Osteoblast (primary cell): Measurements from ENCODE around the gene ASXL2. TPM values are rescaled to one million over a fixed set of nuclear protein-coding genes. Genes with fewer than 3 reads are reported as not detected.
"Not testable (repeated sequence)": the region's sequence is repeated elsewhere in the genome, so short reads cannot be mapped to it uniquely, and the experiment has no call there.

Experiments
- DNase-seq: peaks from one replicate; pipeline ENCODE4 v3.0.0; 2011; ENCODE audit warnings: low spot score, mixed read lengths; ENCODE audit not compliant: insufficient read length; ENCODE audit errors: missing footprints
- H2AFZ ChIP-seq: 2 replicates; pipeline ENCODE4 v1.6.0; 2011; ENCODE audit warnings: mild to moderate bottlenecking, low read length
- H3K27ac ChIP-seq: 2 replicates; pipeline ENCODE4 v1.5.1; 2011; ENCODE audit warnings: mild to moderate bottlenecking, low read depth, low read length, moderate library complexity
- H3K27me3 ChIP-seq: 2 replicates; pipeline ENCODE4 v1.6.0; 2012; ENCODE audit warnings: mild to moderate bottlenecking, control low read depth, inconsistent platforms, low read length, moderate library complexity; ENCODE audit not compliant: insufficient read depth
- H3K36me3 ChIP-seq: 2 replicates; pipeline ENCODE4 v1.5.1; 2011; ENCODE audit warnings: mild to moderate bottlenecking, low read length, control low read depth, moderate library complexity; ENCODE audit not compliant: insufficient read depth
- H3K4me1 ChIP-seq: 2 replicates; pipeline ENCODE4 v1.5.1; 2011; ENCODE audit warnings: mild to moderate bottlenecking, low read length, control low read depth, moderate library complexity; ENCODE audit not compliant: insufficient read depth
- H3K4me2 ChIP-seq: 2 replicates; pipeline ENCODE4 v1.6.0; 2011; ENCODE audit warnings: mild to moderate bottlenecking, low read length; ENCODE audit not compliant: insufficient read depth
- H3K4me3 ChIP-seq: fragments of 200-600 bp; sonication (generic); 3 replicates; pipeline ENCODE4 v1.5.1; 2012; ENCODE audit warnings: mild to moderate bottlenecking, low read length, inconsistent platforms; ENCODE audit not compliant: insufficient read depth
- H3K79me2 ChIP-seq: 2 replicates; pipeline ENCODE4 v1.6.0; 2012; ENCODE audit warnings: mild to moderate bottlenecking, low read length, control low read depth, inconsistent platforms; ENCODE audit not compliant: insufficient read depth
- H3K9me3 ChIP-seq: 2 replicates; pipeline ENCODE4 v1.5.1; 2011; ENCODE audit warnings: low read depth, low read length, control low read depth
- H4K20me1 ChIP-seq: 2 replicates; pipeline ENCODE4 v1.6.0; 2012; ENCODE audit warnings: mild to moderate bottlenecking, low read length, control low read depth; ENCODE audit not compliant: insufficient read depth
- CTCF ChIP-seq: IDR thresholded peaks from 2 replicates; pipeline ENCODE4 v1.5.1; 2011; ENCODE audit warnings: mild to moderate bottlenecking, low read depth, low read length, moderate library complexity; ENCODE audit errors: extremely low read depth
- total RNA-seq: library from RNA; depleted of rRNA; stranded (reverse); fragments of >200 nt; gene quantifications from 2 replicates; pipeline ENCODE4 v1.2.3, GENCODE V29; 2012

Gene ASXL2
- total RNA-seq, 1 donor = 13.0 TPM

DNA sequence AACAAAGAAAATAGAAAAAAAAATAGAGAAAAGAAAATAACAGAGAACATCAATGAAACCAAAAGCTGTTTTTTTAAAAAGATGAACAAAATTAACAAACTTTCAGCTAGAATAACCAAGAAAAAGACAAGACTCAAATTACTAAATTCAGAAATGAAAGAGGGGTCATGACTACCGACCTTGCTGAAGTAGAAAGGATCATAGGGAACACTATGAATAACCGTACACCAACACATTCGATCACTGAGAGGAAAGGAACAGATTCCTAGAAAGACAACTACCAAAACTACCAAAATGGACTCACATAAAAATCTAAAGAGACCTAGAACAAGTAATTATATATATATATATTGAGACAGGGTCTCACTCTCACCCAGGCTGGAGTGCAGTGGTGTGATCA is 167.5 kb downstream of the ASXL2 start:
- Histone ChIP-seq H3K27me3 (peaks cover 3% of the 10 kb centered on the region), H3K79me2 (no peaks in the 10 kb centered on the region), H3K9me3 (no peaks in the 10 kb centered on the region), H3K4me3 (no peak overlapping the region), H2AFZ (no peak overlapping the region), H3K36me3 (no peaks in the 10 kb centered on the region), H3K27ac (no peak overlapping the region), H3K4me1 (no peaks in the 10 kb centered on the region), H4K20me1 (no peaks in the 10 kb centered on the region), H3K4me2 (no peak overlapping the region)
- TF ChIP-seq CTCF = no peak
- no peak for DNase-seq

GRCh38 chr2:25709349-25709748 is 168.9 kb downstream of the ASXL2 start:
- Histone ChIP-seq H3K27ac (no peak overlapping the region), H2AFZ (no peak overlapping the region), H3K4me2 (no peak overlapping the region), H3K27me3 (peaks cover 3% of the 10 kb centered on the region), H3K4me1 (no peaks in the 10 kb centered on the region), H3K36me3 (no peaks in the 10 kb centered on the region), H3K79me2 (no peaks in the 10 kb centered on the region), H4K20me1 (no peaks in the 10 kb centered on the region), H3K9me3 (no peaks in the 10 kb centered on the region), H3K4me3 (no peak overlapping the region)
- no peak for TF ChIP-seq CTCF
- no peak for DNase-seq

DNA sequence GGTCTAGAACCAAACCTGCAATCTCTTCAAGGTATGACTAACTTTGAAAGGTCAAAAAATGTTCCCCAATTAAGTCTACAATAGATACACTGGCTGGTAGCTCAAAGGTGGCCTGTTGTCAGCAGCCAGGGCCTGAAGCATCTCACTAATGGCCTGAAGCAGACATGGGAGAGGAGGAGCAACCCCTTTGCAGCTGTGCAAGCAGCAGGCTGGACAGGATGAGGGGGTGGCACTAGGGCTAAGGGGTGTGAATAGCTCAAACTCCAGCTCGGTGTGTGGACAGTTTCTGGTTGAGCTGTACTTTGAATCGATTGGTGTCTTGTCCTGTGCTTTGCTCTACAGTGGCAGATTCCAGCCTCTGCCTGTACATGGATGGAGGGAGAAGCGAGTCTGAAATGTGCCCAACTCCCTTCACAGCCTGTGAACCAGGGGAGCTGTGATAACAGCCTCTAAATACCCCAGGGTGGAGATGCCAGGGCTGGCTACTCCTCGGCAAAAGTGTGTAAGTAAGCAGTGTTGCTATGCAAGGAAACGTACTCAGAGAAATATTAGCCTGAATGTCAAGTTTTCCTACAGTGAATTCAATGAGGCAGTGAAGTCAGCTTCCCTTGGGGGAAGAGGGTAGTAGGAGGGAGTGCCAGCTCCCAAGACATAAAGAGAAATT is 170.2 kb downstream of the ASXL2 start:
- DNase-seq = peak; percentile 62
- TF ChIP-seq CTCF = no peak
- no peak overlapping the region for H3K27ac ChIP-seq

DNA sequence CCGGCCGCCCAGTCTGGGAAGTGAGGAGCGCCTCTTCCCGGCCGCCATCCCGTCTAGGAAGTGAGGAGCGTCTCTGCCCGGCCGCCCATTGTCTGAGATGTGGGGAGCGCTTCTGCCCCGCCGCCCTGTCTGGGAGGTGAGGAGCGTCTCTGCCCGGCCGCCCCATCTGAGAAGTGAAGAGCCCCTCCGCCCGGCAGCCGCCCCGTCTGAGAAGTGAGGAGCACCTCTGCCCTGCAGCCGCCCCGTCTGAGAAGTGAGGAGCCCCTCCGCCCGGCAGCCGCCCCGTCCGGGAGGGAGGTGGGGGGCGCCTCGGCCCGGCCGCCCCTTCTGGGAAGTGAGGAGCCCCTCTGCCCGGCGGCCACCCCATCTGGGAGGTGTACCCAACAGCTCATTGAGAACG is 172.7 kb downstream of the ASXL2 start:
- not testable (repeated sequence) for H3K27me3 ChIP-seq, H3K4me3 ChIP-seq

More for the DNA sequence above, 170.2 kb downstream of the ASXL2 start:
- H3K27me3 ChIP-seq = peaks cover 3% of the 10 kb centered on the region
- no peak overlapping the region for H3K4me2 ChIP-seq
- H3K4me3 ChIP-seq = no peak overlapping the region
- no peaks in the 10 kb centered on the region for H3K4me1 ChIP-seq
- no peaks in the 10 kb centered on the region for H4K20me1 ChIP-seq
- H2AFZ ChIP-seq = no peak overlapping the region
- H3K9me3 ChIP-seq = no peaks in the 10 kb centered on the region
- no peaks in the 10 kb centered on the region for H3K36me3 ChIP-seq
- H3K79me2 ChIP-seq = no peaks in the 10 kb centered on the region

More for the DNA sequence above, 172.7 kb downstream of the ASXL2 start:
- not testable (repeated sequence) for DNase-seq, H4K20me1 ChIP-seq, H3K79me2 ChIP-seq, H3K4me2 ChIP-seq, H3K27ac ChIP-seq, H2AFZ ChIP-seq, H3K9me3 ChIP-seq, H3K4me1 ChIP-seq, H3K36me3 ChIP-seq
